NB4 (cell line): ENCODE results near the gene KEL.

ENCODE experiments used
- CTCF ChIP-seq: IDR thresholded peaks from one replicate; pipeline ENCODE4 v1.5.1; 2012; ENCODE audit warnings: low read depth, low read length
- POLR2A ChIP-seq: IDR thresholded peaks from 2 replicates; pipeline ENCODE4 v1.6.1; 2011; ENCODE audit warnings: mild to moderate bottlenecking; ENCODE audit not compliant: insufficient read length; ENCODE audit errors: extremely low read depth

- no peak for TF ChIP-seq POLR2A
- no peak for TF ChIP-seq CTCF
Measured at GRCh38 chr7:142954680-142955268, 7.4 kb downstream of the KEL start.
